VCaP (cell line): ENCODE results near the gene KAT6B.
A peak's percentile ranks its signal among the peaks of the same experiment; 100 is the strongest.

Experiments
- H3K27ac ChIP-seq: fragments of 450-650 bp; 2 replicates; pipeline ENCODE4 v1.5.1; 2017
- CTCF ChIP-seq: fragments of 450-650 bp; conservative IDR thresholded peaks from 2 replicates; pipeline ENCODE4 v1.5.1; 2017; ENCODE audit warnings: mild to moderate bottlenecking, moderate library complexity

The KAT6B gene

GRCh38 chr10:74930965-74931364, 104.6 kb downstream of the KAT6B start:
- no peak for TF ChIP-seq CTCF
- H3K27ac ChIP-seq: no peak overlapping the region

- H3K27ac ChIP-seq: no peak overlapping the region
- TF ChIP-seq CTCF: no peak
Measured at GRCh38 chr10:74932648-74933047, 106.2 kb downstream of the KAT6B start.

- no peak for TF ChIP-seq CTCF
Measured at GRCh38 chr10:74934100-74934812, 107.9 kb downstream of the KAT6B start.

GRCh38 chr10:74936577-74937265, 110.3 kb downstream of the KAT6B start:
- peak overlapping the region; percentile 54; the same call in 1 of the 2 replicates for H3K27ac ChIP-seq
- TF ChIP-seq CTCF: no peak

More at GRCh38 chr10:74934100-74934812, 107.9 kb downstream of the KAT6B start:
- no peak overlapping the region for H3K27ac ChIP-seq

- TF ChIP-seq CTCF: no peak
- peak overlapping the region; percentile 54; the same call in 1 of the 2 replicates for H3K27ac ChIP-seq
Measured at GRCh38 chr10:74937266-74937856, 111.0 kb downstream of the KAT6B start.

- TF ChIP-seq CTCF: no peak
Measured at GRCh38 chr10:74944205-74944604, 117.8 kb downstream of the KAT6B start.

GRCh38 chr10:74947781-74948401, 121.5 kb downstream of the KAT6B start:
- H3K27ac ChIP-seq: peak overlapping the region; percentile 32; the same call in 1 of the 2 replicates
- TF ChIP-seq CTCF: no peak

More at GRCh38 chr10:74944205-74944604, 117.8 kb downstream of the KAT6B start:
- H3K27ac ChIP-seq: no peak overlapping the region
